Thyroid gland (tissue), 4 donors: ENCODE data around the gene ALKBH5. TPM values are rescaled to one million over a fixed set of nuclear protein-coding genes. Genes with fewer than 3 reads are reported as not detected.

Experiments used
- DNase-seq, 2 donors: peaks; one replicate each; pipeline ENCODE4 v3.0.0-alpha.2; 2019
- H3K27ac ChIP-seq, 3 donors: fragments of 200-600 bp; sonication (generic); 1 replicate in 2 of 3; 2 replicates in 1 of 3; pipeline ENCODE4 v1.5.1; 2016 to 2019; ENCODE audit warnings: mild to moderate bottlenecking in 1 of 3, moderate library complexity in 1 of 3
- H3K27me3 ChIP-seq: fragments of 200-600 bp; sonication (generic); one replicate; pipeline ENCODE4 v1.5.1; 2019
- H3K36me3 ChIP-seq, 2 donors: fragments of 200-600 bp; sonication (generic); one replicate each; pipeline ENCODE4 v1.5.1; 2016 to 2019
- H3K4me1 ChIP-seq, 2 donors: fragments of 200-600 bp; sonication (generic); one replicate each; pipeline ENCODE4 v1.5.1; 2017 to 2019
- H3K4me3 ChIP-seq, 3 donors: fragments of 200-600 bp; sonication (generic); replicated peaks in 1 of 3; 1 replicate in 2 of 3; 2 replicates in 1 of 3; pipeline ENCODE4 v1.5.1; 2016; ENCODE audit warnings: mild to moderate bottlenecking in 1 of 3
- H3K9me3 ChIP-seq: fragments of 200-600 bp; sonication (generic); one replicate; pipeline ENCODE4 v1.5.1; 2017
- POLR2A ChIP-seq, 2 donors: fragments of 450-650 bp; IDR thresholded peaks; one replicate each; pipeline ENCODE4 v1.6.1; 2017; ENCODE audit warnings: antibody characterized with exemption in 2 of 2, mild to moderate bottlenecking in 2 of 2, moderate library complexity in 1 of 2
- WGBS, 2 donors: methylation state at CpG; one replicate each; pipeline ENCODE4 v1.1.5; 2017; 5-methylcytosine and 5-hydroxymethylcytosine counted together
- intact Hi-C: fragments of 100-400 bp; cut with DNase I; formaldehyde crosslinking; loops from one replicate; pipeline ENCODE4 v1.15.1; 2023
- total RNA-seq, 4 donors: library from RNA; depleted of rRNA; stranded (reverse); fragments of >200 nt; gene quantifications; one replicate each; pipeline ENCODE4 v1.2.3, GENCODE V29; 2016
- TF ChIP-seq, protein P1 (sequence below), 6 experiments: fragments of 200-600 bp in 3 of 6; fragments of 450-650 bp in 3 of 6; sonication (generic) in 3 of 6; IDR thresholded peaks; one replicate each; pipeline ENCODE4 v1.5.1; 2016 to 2019; ENCODE audit warnings: antibody characterized with exemption in 6 of 6, mild to moderate bottlenecking in 2 of 6, inconsistent platforms in 1 of 6, moderate library complexity in 1 of 6

The ALKBH5 gene
- total RNA-seq, result 100 to 1,000 TPM; 123 to 169 (median 159) TPM

DNA sequence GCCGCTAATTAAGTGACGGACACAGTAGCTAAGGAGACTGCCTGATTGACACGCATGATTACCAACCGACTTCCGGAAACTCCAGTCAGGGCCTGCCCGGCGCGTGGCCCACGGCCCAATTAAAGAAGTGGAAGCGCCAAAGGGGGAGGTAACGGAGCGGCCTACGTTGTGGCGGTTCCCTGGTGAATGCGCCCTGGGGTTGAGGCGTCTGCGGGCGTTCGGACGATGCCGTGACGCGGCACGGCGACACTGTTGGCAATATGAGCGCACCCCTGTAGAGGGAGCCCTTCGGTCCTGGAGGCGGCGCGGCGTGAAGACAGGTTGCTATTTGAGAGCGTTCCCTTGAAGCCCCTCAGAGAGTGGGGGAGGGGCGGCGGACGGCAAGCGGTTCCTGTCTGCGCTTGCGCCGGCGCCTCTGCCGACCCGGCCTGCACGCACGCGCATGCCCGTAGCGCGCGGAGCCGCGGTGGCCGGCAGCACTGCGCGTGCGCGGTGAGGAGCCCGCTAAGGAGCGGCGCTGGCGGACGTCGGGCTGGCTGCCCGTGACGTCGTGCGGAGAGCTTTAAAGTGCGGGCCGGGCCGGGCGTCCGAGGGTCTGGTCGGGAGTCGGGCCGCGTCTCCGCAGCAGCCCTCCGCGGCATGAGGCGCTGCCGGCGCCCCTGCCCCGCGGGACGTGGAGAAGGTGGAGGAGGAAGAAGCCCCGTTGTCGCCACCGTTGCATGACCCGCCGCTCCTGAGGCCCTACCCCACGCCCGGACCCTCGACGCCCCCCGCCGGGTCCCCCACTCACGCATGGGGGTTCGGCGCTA, at the start of gene ALKBH5:
ALKBH5 (plus strand) TSS at position 495 of the 809 bp plus-strand sequence. CDS start 416 bp downstream, outside the sequence.
- Histone ChIP-seq H3K27me3 (no peaks in the 10 kb centered on the region), H3K36me3 (no peaks in the 10 kb centered on the region), H3K27ac (peak within 1 kb of the TSS; percentile 97 to 99 (median 99)), H3K4me3 (peak within 1 kb of the TSS; percentile 73 to 97 (median 80)), H3K9me3 (no peaks in the 10 kb centered on the region), H3K4me1 (peaks cover 40 to 43% of the 10 kb centered on the region in 2 donors)
- intact Hi-C loops, result no loop called here
- DNase-seq, result peak; percentile 98
- 0 to 1% methylated on average over 27 to 58 of the region's 98 CpGs for WGBS, 2 donors
- TF ChIP-seq POLR2A (IDR thresholded peaks at IDR 0.05), result peak; percentile 93 to 96
- TF ChIP-seq, protein P1, sequence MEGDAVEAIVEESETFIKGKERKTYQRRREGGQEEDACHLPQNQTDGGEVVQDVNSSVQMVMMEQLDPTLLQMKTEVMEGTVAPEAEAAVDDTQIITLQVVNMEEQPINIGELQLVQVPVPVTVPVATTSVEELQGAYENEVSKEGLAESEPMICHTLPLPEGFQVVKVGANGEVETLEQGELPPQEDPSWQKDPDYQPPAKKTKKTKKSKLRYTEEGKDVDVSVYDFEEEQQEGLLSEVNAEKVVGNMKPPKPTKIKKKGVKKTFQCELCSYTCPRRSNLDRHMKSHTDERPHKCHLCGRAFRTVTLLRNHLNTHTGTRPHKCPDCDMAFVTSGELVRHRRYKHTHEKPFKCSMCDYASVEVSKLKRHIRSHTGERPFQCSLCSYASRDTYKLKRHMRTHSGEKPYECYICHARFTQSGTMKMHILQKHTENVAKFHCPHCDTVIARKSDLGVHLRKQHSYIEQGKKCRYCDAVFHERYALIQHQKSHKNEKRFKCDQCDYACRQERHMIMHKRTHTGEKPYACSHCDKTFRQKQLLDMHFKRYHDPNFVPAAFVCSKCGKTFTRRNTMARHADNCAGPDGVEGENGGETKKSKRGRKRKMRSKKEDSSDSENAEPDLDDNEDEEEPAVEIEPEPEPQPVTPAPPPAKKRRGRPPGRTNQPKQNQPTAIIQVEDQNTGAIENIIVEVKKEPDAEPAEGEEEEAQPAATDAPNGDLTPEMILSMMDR (IDR thresholded peaks at IDR 0.05), result peak in 2 of 6 experiments; percentile 11 to 29

DNA sequence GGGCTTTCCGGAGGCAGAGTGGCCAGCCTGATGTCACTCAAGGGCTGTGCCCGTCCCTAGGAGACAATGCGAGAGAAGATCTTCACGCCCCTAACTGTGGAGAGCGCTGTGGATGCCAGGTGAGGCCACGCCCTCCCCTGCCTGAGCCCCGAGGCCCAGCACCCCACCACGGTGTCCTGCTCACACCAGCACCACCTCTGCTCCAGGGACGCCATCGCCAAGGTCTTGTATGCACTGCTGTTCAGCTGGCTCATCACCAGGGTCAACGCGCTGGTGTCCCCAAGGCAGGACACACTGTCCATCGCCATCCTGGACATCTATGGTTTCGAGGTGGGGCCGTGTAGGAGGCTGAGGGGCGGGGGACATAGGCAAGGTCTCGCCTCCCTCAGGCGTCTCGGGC, 47.3 kb upstream of the ALKBH5 start:
- intact Hi-C loops, result no loop called here
- no peaks in the 10 kb centered on the region for H3K27me3 ChIP-seq
- H3K4me1 ChIP-seq, result no peaks in the 10 kb centered on the region
- DNase-seq, result no peak
- H3K27ac ChIP-seq, result no peak overlapping the region
- no peak overlapping the region for H3K4me3 ChIP-seq
- 75 to 89% methylated on average over 9 to 15 of the region's 19 CpGs for WGBS, 2 donors
- no peaks in the 10 kb centered on the region for H3K9me3 ChIP-seq
- no peaks in the 10 kb centered on the region for H3K36me3 ChIP-seq
- TF ChIP-seq, protein P1 (IDR thresholded peaks at IDR 0.05), result no peak
- TF ChIP-seq POLR2A (IDR thresholded peaks at IDR 0.05), result no peak

GRCh38 chr17:18138065-18138749, 45.4 kb upstream of the ALKBH5 start:
- H3K4me1 ChIP-seq, result no peaks in the 10 kb centered on the region
- H3K9me3 ChIP-seq, result no peaks in the 10 kb centered on the region
- TF ChIP-seq POLR2A (IDR thresholded peaks at IDR 0.05), result no peak
- no peaks in the 10 kb centered on the region for H3K36me3 ChIP-seq
- WGBS, 2 donors, result 87 to 89% methylated on average over 7 to 8 of the region's 8 CpGs
- intact Hi-C loops, result no loop called here
- DNase-seq, result no peak
- no peak overlapping the region for H3K4me3 ChIP-seq
- H3K27me3 ChIP-seq, result no peaks in the 10 kb centered on the region
- H3K27ac ChIP-seq, result no peak overlapping the region

- Histone ChIP-seq H3K27ac (no peak overlapping the region), H3K4me1 (no peaks in the 10 kb centered on the region), H3K4me3 (no peak overlapping the region), H3K9me3 (no peaks in the 10 kb centered on the region), H3K36me3 (no peaks in the 10 kb centered on the region), H3K27me3 (no peaks in the 10 kb centered on the region)
- TF ChIP-seq, protein P1 (IDR thresholded peaks at IDR 0.05), result no peak
- no peak for TF ChIP-seq POLR2A (IDR thresholded peaks at IDR 0.05)
- DNase-seq, result no peak
- WGBS, 2 donors, result 94 to 97% methylated on average over 2 of the region's 2 CpGs
- intact Hi-C loops, result no loop called here
Observed at GRCh38 chr17:18139092-18139491, 44.5 kb upstream of the ALKBH5 start.

DNA sequence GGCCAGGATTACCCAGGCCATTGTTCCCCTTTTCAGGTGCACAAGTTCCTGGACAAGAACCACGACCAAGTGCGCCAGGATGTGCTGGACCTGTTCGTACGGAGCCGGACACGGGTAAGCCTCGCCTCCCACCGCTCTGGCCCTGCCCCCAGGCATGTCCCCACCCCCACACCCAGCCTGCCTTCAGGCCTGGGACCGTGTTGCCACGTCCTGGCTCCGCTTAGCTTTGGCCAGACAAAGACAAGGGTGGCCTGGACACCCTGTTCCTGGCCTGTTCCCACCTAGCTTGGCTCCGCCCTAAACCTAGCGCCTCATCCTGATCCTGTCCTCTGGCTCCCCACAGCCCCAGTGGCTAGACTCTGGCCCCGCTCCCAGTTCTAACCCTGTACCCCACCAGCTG, 44.1 kb upstream of the ALKBH5 start:
- TF ChIP-seq POLR2A (IDR thresholded peaks at IDR 0.05), result no peak
- TF ChIP-seq, protein P1 (IDR thresholded peaks at IDR 0.05), result no peak
- H3K4me3 ChIP-seq, result no peak overlapping the region
- no peaks in the 10 kb centered on the region for H3K36me3 ChIP-seq
- no peaks in the 10 kb centered on the region for H3K27me3 ChIP-seq
- 73 to 77% methylated on average over 6 to 14 of the region's 14 CpGs for WGBS, 2 donors
- no peak for DNase-seq
- H3K9me3 ChIP-seq, result no peaks in the 10 kb centered on the region
- no peak overlapping the region for H3K27ac ChIP-seq
- intact Hi-C loops, result no loop called here
- H3K4me1 ChIP-seq, result no peaks in the 10 kb centered on the region
